AG10803 (cell line): ENCODE measurements around the gene ANAPC13.
A peak's percentile ranks its signal among the peaks of the same experiment; 100 is the strongest.

ENCODE experiments used
- DNase-seq: peaks from one replicate; pipeline ENCODE4 v3.0.0; 2010; ENCODE audit warnings: low read depth
- H3K4me3 ChIP-seq: 2 replicates; pipeline ENCODE4 v1.5.1; 2011; ENCODE audit warnings: mild to moderate bottlenecking, low read length, control low read depth
- CTCF ChIP-seq: conservative IDR thresholded peaks from 2 replicates; pipeline ENCODE4 v1.5.1; 2011; ENCODE audit warnings: mild to moderate bottlenecking, low read length, control low read depth, inconsistent platforms

The ANAPC13 gene

GRCh38 chr3:134483195-134483900, 2.4 kb downstream of the ANAPC13 start:
- H3K4me3 ChIP-seq, result peak overlapping the region; percentile 7
- TF ChIP-seq CTCF, result no peak
- peak; percentile 82 for DNase-seq

GRCh38 chr3:134482622-134483021, 3.2 kb downstream of the ANAPC13 start:
- TF ChIP-seq CTCF, result no peak
- H3K4me3 ChIP-seq, result no peak overlapping the region
- no peak for DNase-seq

GRCh38 chr3:134481166-134481565, 4.6 kb downstream of the ANAPC13 start:
- DNase-seq, result no peak
- H3K4me3 ChIP-seq, result no peak overlapping the region
- TF ChIP-seq CTCF, result no peak

- DNase-seq, result no peak
- no peak for TF ChIP-seq CTCF
- H3K4me3 ChIP-seq, result no peak overlapping the region
These were observed 5.2 kb downstream of the ANAPC13 start for GRCh38 chr3:134480546-134480945.

GRCh38 chr3:134477938-134478337, 7.8 kb downstream of the ANAPC13 start:
- peak; percentile 74 for DNase-seq
- no peak overlapping the region for H3K4me3 ChIP-seq
- TF ChIP-seq CTCF, result no peak

- TF ChIP-seq CTCF, result no peak
- peak; percentile 90 for DNase-seq
- no peak overlapping the region for H3K4me3 ChIP-seq
These were observed 8.8 kb downstream of the ANAPC13 start for GRCh38 chr3:134477002-134477401.

- DNase-seq, result no peak
- TF ChIP-seq CTCF, result no peak
- no peak overlapping the region for H3K4me3 ChIP-seq
These were observed 9.5 kb downstream of the ANAPC13 start for GRCh38 chr3:134476306-134476705.
